DOHH2 (cell line): ENCODE data around the gene FOXN1.

ENCODE experiments used
- H3F3A ChIP-seq: fragments of 200-600 bp; sonication (generic), shearing (Covaris generic); 2 replicates; pipeline ENCODE4 v1.6.0; 2016; ENCODE audit warnings: antibody characterized with exemption, mild to moderate bottlenecking; ENCODE audit not compliant: control insufficient read depth, insufficient read depth
- H3K27ac ChIP-seq: fragments of 200-600 bp; sonication (generic); 2 replicates; pipeline ENCODE4 v1.5.1; 2014; ENCODE audit warnings: low read depth, mild to moderate bottlenecking, low read length, moderate library complexity
- H3K27me3 ChIP-seq: fragments of 200-600 bp; sonication (generic); 2 replicates; pipeline ENCODE4 v1.6.1; 2014; ENCODE audit warnings: mild to moderate bottlenecking, low read length, mixed read lengths; ENCODE audit not compliant: control insufficient read depth
- H3K36me3 ChIP-seq: fragments of 200-600 bp; sonication (generic); 2 replicates; pipeline ENCODE4 v1.6.1; 2014; ENCODE audit warnings: mild to moderate bottlenecking, low read length, moderate library complexity, mixed read lengths; ENCODE audit not compliant: control insufficient read depth
- H3K4me1 ChIP-seq: fragments of 200-600 bp; sonication (generic); 2 replicates; pipeline ENCODE4 v1.6.1; 2014; ENCODE audit warnings: mild to moderate bottlenecking, low read length, mixed read lengths; ENCODE audit not compliant: control insufficient read depth
- H3K4me2 ChIP-seq: fragments of 200-600 bp; sonication (generic); 2 replicates; pipeline ENCODE4 v1.6.0; 2014; ENCODE audit warnings: mild to moderate bottlenecking, low read length, moderate library complexity
- H3K4me3 ChIP-seq: fragments of 200-600 bp; sonication (generic); 2 replicates; pipeline ENCODE4 v1.5.1; 2014; ENCODE audit warnings: mild to moderate bottlenecking, low read length, mixed read lengths
- H3K79me2 ChIP-seq: fragments of 200-600 bp; sonication (generic); 2 replicates; pipeline ENCODE4 v1.6.1; 2014; ENCODE audit warnings: mild to moderate bottlenecking, low read length, mixed read lengths; ENCODE audit not compliant: control insufficient read depth
- H3K9me2 ChIP-seq: fragments of 200-600 bp; sonication (generic); replicated peaks from 2 replicates; pipeline ENCODE4 v1.6.1; 2014; ENCODE audit warnings: mild to moderate bottlenecking, low read length, mixed read lengths; ENCODE audit not compliant: control insufficient read depth
- H3K9me3 ChIP-seq: fragments of 200-600 bp; sonication (generic); 2 replicates; pipeline ENCODE4 v1.6.1; 2014; ENCODE audit warnings: antibody characterized with exemption, low read length, mixed read lengths; ENCODE audit not compliant: control insufficient read depth, insufficient read depth
- H4K20me1 ChIP-seq: fragments of 200-600 bp; sonication (generic); 2 replicates; pipeline ENCODE4 v1.6.0; 2014; ENCODE audit warnings: low read depth, mild to moderate bottlenecking, antibody characterized with exemption, low read length, moderate library complexity; ENCODE audit not compliant: control insufficient read depth, insufficient read depth
- EZH2phosphoT487 ChIP-seq: fragments of 200-600 bp; sonication (generic); IDR thresholded peaks from 2 replicates; pipeline ENCODE4 v1.6.1; 2017; ENCODE audit warnings: borderline replicate concordance, mild to moderate bottlenecking, antibody characterized with exemption, low read length, moderate library complexity, mixed read lengths
- TF ChIP-seq, protein P1 (sequence below): fragments of 200-600 bp; sonication (generic); IDR thresholded peaks from one replicate; pipeline ENCODE4 v1.5.1; 2014; ENCODE audit warnings: antibody characterized with exemption, mild to moderate bottlenecking, low read depth, low read length; ENCODE audit not compliant: poor library complexity, severe bottlenecking

Gene FOXN1

DNA sequence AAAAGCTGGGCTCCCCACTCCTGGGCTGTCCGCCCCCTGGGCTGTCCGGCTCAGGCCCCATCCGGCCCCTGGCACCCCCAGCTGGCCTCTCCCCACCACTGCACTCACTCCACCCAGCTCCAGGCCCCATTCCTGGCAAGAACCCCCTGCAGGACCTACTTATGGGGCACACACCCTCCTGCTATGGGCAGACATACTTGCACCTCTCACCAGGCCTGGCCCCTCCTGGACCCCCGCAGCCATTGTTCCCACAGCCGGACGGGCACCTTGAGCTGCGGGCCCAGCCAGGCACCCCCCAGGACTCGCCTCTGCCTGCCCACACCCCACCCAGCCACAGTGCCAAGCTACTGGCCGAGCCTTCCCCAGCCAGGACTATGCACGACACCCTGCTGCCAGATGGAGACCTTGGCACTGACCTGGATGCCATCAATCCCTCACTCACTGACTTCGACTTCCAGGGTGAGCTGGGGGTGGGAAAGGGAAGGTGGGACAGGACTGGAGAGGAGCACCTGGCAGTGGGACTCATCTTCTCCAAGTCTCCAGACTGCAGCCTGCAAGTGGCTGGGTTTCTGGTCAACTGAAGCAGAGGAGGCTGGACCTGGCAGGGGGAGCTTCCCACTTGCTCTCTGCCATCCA, 28.7 kb downstream of the FOXN1 start:
- Histone ChIP-seq H3K27me3 (peaks cover 4% of the 10 kb centered on the region), H3K9me3 (no peaks in the 10 kb centered on the region), H3K4me1 (no peaks in the 10 kb centered on the region), H3K9me2 (no peaks in the 10 kb centered on the region), H3K27ac (no peak overlapping the region), H4K20me1 (no peaks in the 10 kb centered on the region), H3F3A (no peaks in the 10 kb centered on the region), H3K4me2 (no peak overlapping the region), H3K36me3 (no peaks in the 10 kb centered on the region), H3K79me2 (no peaks in the 10 kb centered on the region), H3K4me3 (no peak overlapping the region)
- TF ChIP-seq, protein P1, sequence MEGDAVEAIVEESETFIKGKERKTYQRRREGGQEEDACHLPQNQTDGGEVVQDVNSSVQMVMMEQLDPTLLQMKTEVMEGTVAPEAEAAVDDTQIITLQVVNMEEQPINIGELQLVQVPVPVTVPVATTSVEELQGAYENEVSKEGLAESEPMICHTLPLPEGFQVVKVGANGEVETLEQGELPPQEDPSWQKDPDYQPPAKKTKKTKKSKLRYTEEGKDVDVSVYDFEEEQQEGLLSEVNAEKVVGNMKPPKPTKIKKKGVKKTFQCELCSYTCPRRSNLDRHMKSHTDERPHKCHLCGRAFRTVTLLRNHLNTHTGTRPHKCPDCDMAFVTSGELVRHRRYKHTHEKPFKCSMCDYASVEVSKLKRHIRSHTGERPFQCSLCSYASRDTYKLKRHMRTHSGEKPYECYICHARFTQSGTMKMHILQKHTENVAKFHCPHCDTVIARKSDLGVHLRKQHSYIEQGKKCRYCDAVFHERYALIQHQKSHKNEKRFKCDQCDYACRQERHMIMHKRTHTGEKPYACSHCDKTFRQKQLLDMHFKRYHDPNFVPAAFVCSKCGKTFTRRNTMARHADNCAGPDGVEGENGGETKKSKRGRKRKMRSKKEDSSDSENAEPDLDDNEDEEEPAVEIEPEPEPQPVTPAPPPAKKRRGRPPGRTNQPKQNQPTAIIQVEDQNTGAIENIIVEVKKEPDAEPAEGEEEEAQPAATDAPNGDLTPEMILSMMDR = no peak
- TF ChIP-seq EZH2phosphoT487 = no peak

DNA sequence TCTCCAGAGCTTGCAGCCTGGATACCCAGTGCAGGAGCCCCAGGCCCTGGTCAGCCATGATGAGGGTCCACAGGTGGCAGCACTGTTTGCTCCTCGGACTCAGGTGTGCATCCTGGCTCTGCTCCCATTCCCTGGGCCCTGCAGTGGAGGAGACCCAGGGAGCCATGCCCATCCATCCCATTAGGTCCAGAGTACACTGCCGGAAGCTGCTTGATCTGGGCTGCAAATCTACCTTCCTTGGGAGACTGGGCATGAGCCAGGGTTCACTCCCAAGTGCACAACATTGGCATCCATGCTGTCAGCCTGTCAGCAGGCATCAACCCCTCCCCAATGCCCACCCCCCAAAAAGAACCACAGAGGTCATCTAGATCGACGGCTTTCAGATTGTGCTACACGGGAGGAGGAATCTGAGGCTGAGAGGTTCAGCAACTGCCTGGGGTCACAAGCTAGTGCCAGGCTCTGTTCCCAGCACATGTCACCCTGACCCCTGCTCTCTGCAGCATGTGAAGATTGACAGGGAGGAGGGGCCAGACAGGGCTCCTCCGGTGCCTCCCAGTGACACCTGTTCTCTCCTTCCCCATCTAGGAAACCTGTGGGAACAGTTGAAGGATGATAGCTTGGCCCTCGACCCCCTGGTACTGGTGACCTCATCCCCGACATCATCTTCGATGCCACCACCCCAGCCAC, 30.5 kb downstream of the FOXN1 start:
- Histone ChIP-seq H3K4me1 (no peaks in the 10 kb centered on the region), H3K9me3 (no peaks in the 10 kb centered on the region), H3K36me3 (no peaks in the 10 kb centered on the region), H3K27ac (no peak overlapping the region), H3K4me3 (no peak overlapping the region), H3K27me3 (peaks cover 4% of the 10 kb centered on the region), H4K20me1 (no peaks in the 10 kb centered on the region), H3K79me2 (no peaks in the 10 kb centered on the region), H3F3A (no peaks in the 10 kb centered on the region), H3K4me2 (no peak overlapping the region), H3K9me2 (no peaks in the 10 kb centered on the region)
- TF ChIP-seq, protein P1 = no peak
- no peak for TF ChIP-seq EZH2phosphoT487

DNA sequence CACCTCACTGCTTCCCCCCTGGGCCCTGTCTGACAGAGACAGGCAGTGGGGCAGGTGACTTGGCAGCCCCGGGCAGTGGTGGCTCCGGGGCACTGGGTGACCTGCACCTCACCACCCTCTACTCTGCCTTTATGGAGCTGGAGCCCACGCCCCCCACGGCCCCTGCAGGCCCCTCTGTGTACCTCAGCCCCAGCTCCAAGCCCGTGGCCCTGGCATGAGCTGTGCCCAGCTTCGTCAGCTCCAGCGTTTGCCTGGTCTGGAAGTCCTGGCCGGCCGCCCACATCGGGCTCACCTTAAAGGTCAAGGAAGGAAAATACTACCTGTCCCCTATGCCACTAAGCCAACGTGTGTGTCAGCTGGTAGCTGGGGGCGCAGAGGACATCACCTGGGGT, 31.1 kb downstream of the FOXN1 start:
- H4K20me1 ChIP-seq = no peaks in the 10 kb centered on the region
- H3F3A ChIP-seq = no peaks in the 10 kb centered on the region
- H3K27me3 ChIP-seq = peaks cover 4% of the 10 kb centered on the region; the same call in 1 of the 2 replicates
- no peaks in the 10 kb centered on the region for H3K36me3 ChIP-seq
- no peaks in the 10 kb centered on the region for H3K9me2 ChIP-seq
- H3K4me1 ChIP-seq = no peaks in the 10 kb centered on the region
- no peak overlapping the region for H3K4me3 ChIP-seq
- no peaks in the 10 kb centered on the region for H3K79me2 ChIP-seq
- H3K27ac ChIP-seq = no peak overlapping the region
- H3K4me2 ChIP-seq = no peak overlapping the region
- H3K9me3 ChIP-seq = no peaks in the 10 kb centered on the region
- TF ChIP-seq, protein P1 = no peak
- no peak for TF ChIP-seq EZH2phosphoT487
